Glutamatergic neuron (in vitro differentiated cells): ENCODE measurements around the gene CHMP5. TPM values are rescaled to one million over a fixed set of nuclear protein-coding genes. Genes with fewer than 3 reads are reported as not detected.

Experiments used
- DNase-seq: peaks from one replicate; pipeline ENCODE4 v3.0.0; 2022
- H3K27ac Mint-ChIP-seq: one replicate; pipeline ENCODE4 v1.8.0; 2020; ENCODE audit warnings: mild to moderate bottlenecking, mixed read lengths, inconsistent platforms; ENCODE audit not compliant: unreplicated experiment
- H3K27me3 Mint-ChIP-seq: one replicate; pipeline ENCODE4 v1.8.0; 2020; ENCODE audit warnings: mild to moderate bottlenecking, moderate library complexity, mixed read lengths, inconsistent platforms; ENCODE audit not compliant: unreplicated experiment
- H3K36me3 Mint-ChIP-seq: one replicate; pipeline ENCODE4 v1.8.0; 2020; ENCODE audit warnings: mild to moderate bottlenecking, mixed read lengths, inconsistent platforms; ENCODE audit not compliant: unreplicated experiment
- H3K4me1 Mint-ChIP-seq: one replicate; pipeline ENCODE4 v1.8.0; 2020; ENCODE audit warnings: mild to moderate bottlenecking, low read depth, mixed read lengths, inconsistent platforms; ENCODE audit not compliant: unreplicated experiment
- H3K4me3 Mint-ChIP-seq: one replicate; pipeline ENCODE4 v1.8.0; 2020; ENCODE audit warnings: mild to moderate bottlenecking, mixed read lengths, inconsistent platforms; ENCODE audit not compliant: unreplicated experiment
- H3K9me3 Mint-ChIP-seq: one replicate; pipeline ENCODE4 v1.8.0; 2020; ENCODE audit warnings: mild to moderate bottlenecking, moderate library complexity, mixed read lengths, inconsistent platforms; ENCODE audit not compliant: unreplicated experiment
- CTCF ChIP-seq: fragments of 200-600 bp; sonication (generic); IDR thresholded peaks from one replicate; pipeline ENCODE4 v1.5.0; 2021; ENCODE audit not compliant: partially characterized antibody, unreplicated experiment
- total RNA-seq: library from RNA; stranded (reverse); fragmentation: NEBNext Ultra II Directional; extraction: Animal tissue kit (Norgen Biotek cat#: 25700); gene quantifications from one replicate; pipeline ENCODE4 v1.2.1, GENCODE V29; 2021; ENCODE audit not compliant: unreplicated experiment

CHMP5 gene
- total RNA-seq, 1 donor from 2014 or later, result 61.7 TPM

- no peaks in the 10 kb centered on the region for H3K4me1 Mint-ChIP-seq
- peaks cover 6% of the 10 kb centered on the region for H3K9me3 Mint-ChIP-seq
- DNase-seq, result no peak
- no peak overlapping the region for H3K4me3 Mint-ChIP-seq
- peaks cover 7% of the 10 kb centered on the region for H3K36me3 Mint-ChIP-seq
- H3K27ac Mint-ChIP-seq, result no peak overlapping the region
- peaks cover 4% of the 10 kb centered on the region for H3K27me3 Mint-ChIP-seq
- no peak for TF ChIP-seq CTCF
Observed at GRCh38 chr9:33248606-33249005, 16.2 kb upstream of the CHMP5 start.

GRCh38 chr9:33249087-33249658 lies 15.7 kb upstream of the CHMP5 start:
- Mint-ChIP-seq H3K9me3 (peaks cover 6% of the 10 kb centered on the region), H3K27me3 (peaks cover 2% of the 10 kb centered on the region), H3K36me3 (peaks cover 7% of the 10 kb centered on the region), H3K27ac (no peak overlapping the region), H3K4me1 (no peaks in the 10 kb centered on the region), H3K4me3 (no peak overlapping the region)
- no peak for TF ChIP-seq CTCF
- no peak for DNase-seq

- Mint-ChIP-seq H3K36me3 (peaks cover 7% of the 10 kb centered on the region), H3K4me1 (no peaks in the 10 kb centered on the region), H3K27me3 (peaks cover 4% of the 10 kb centered on the region), H3K27ac (no peak overlapping the region), H3K4me3 (no peak overlapping the region), H3K9me3 (peaks cover 6% of the 10 kb centered on the region)
- no peak for TF ChIP-seq CTCF
- DNase-seq, result no peak
Observed at GRCh38 chr9:33249983-33250382, 14.9 kb upstream of the CHMP5 start.

GRCh38 chr9:33250458-33250995 lies 14.3 kb upstream of the CHMP5 start:
- peaks cover 2% of the 10 kb centered on the region for H3K27me3 Mint-ChIP-seq
- no peak for DNase-seq
- H3K9me3 Mint-ChIP-seq, result peaks cover 6% of the 10 kb centered on the region
- H3K4me3 Mint-ChIP-seq, result no peak overlapping the region
- no peak for TF ChIP-seq CTCF
- no peaks in the 10 kb centered on the region for H3K4me1 Mint-ChIP-seq
- peaks cover 7% of the 10 kb centered on the region for H3K36me3 Mint-ChIP-seq
- H3K27ac Mint-ChIP-seq, result no peak overlapping the region

GRCh38 chr9:33254211-33254610 lies 10.6 kb upstream of the CHMP5 start:
- TF ChIP-seq CTCF, result no peak
- H3K36me3 Mint-ChIP-seq, result peaks cover 7% of the 10 kb centered on the region
- DNase-seq, result no peak

More at GRCh38 chr9:33254211-33254610, 10.6 kb upstream of the CHMP5 start:
- Mint-ChIP-seq H3K27ac (no peak overlapping the region), H3K4me3 (no peak overlapping the region), H3K9me3 (peaks cover 3% of the 10 kb centered on the region), H3K27me3 (peaks cover 3% of the 10 kb centered on the region), H3K4me1 (no peaks in the 10 kb centered on the region)
